ENCODE results near the gene HSPA12A. TPM values are rescaled to one million over a fixed set of nuclear protein-coding genes. Genes with fewer than 3 reads are reported as not detected.

Gene HSPA12A
- total RNA-seq, 1 donor from 2014 or later: 11.0 TPM

DNA sequence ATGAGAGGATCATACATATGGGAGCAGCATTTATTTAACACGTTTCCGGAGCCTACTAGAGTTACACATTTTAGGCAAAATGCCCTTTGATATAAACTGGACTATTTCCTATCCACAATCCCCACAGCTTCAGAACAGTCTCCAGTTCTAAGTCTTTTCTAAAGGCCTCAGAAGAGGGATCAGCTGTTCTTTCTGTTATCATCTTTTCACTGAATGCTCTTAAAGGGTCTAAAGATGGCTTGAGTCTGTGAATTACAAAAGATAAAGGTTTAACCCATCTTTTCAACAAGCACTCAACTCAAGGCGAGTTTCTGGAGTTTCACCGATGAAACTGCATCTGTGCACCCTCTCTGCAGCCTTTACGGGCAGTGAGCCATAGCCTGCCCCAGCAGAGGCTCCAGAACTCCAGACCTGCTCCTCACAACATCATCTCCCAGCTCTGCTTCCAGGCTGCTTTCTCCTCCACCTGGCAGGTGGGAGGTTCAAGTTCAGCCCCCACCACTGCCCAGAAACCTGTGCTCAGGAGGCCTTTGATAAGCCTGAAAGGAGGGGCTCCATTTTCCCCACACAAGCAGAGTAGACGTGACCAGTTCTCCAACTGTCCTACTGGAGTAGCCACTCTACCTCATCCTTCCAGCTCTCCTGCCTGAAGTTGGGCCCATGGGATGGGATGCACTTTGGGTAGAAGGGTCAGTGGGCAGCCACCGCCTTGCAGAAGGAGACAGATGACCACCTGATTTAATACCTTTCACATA lies 53.4 kb downstream of the HSPA12A start:
- H3K4me3 Mint-ChIP-seq: no peak overlapping the region
- DNase-seq (ENCODE audit: extremely low spot score, unreplicated experiment): no peak
- H3K36me3 Mint-ChIP-seq: peaks cover 4% of the 10 kb centered on the region
- no peaks in the 10 kb centered on the region for H3K9me3 Mint-ChIP-seq
- H3K27ac Mint-ChIP-seq: no peak overlapping the region
- H3K4me1 Mint-ChIP-seq (ENCODE audit: unreplicated experiment): peaks cover 9% of the 10 kb centered on the region
- TF ChIP-seq, protein P1, sequence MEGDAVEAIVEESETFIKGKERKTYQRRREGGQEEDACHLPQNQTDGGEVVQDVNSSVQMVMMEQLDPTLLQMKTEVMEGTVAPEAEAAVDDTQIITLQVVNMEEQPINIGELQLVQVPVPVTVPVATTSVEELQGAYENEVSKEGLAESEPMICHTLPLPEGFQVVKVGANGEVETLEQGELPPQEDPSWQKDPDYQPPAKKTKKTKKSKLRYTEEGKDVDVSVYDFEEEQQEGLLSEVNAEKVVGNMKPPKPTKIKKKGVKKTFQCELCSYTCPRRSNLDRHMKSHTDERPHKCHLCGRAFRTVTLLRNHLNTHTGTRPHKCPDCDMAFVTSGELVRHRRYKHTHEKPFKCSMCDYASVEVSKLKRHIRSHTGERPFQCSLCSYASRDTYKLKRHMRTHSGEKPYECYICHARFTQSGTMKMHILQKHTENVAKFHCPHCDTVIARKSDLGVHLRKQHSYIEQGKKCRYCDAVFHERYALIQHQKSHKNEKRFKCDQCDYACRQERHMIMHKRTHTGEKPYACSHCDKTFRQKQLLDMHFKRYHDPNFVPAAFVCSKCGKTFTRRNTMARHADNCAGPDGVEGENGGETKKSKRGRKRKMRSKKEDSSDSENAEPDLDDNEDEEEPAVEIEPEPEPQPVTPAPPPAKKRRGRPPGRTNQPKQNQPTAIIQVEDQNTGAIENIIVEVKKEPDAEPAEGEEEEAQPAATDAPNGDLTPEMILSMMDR (conservative IDR thresholded peaks at IDR 0.05): no peak
- H3K27me3 Mint-ChIP-seq: peaks cover 3% of the 10 kb centered on the region

DNA sequence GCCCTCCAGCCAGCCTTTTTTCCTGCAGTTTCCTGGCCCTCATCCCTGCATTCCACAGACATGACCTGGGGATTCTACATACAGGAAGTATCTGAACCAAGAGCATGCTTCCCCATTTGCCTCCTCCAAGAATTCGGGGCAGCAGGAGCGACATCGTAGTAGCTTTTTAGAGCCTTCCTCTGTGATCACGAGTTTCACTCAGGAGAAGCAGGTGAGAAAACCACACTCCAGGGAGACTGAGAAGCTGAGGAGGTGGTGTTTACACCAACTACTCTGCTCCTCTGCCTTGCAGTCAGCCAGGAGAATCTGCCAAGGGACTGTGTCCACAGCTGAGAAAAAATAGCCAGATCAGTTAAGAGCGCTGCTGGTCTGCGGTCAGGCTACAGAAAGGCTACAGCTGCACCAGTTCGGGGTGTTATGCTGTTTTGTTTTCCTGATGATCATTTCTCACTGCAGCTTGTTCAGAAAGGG lies 54.1 kb downstream of the HSPA12A start:
- Mint-ChIP-seq H3K27ac (no peak overlapping the region), H3K9me3 (no peaks in the 10 kb centered on the region), H3K4me3 (no peak overlapping the region), H3K27me3 (peaks cover 3% of the 10 kb centered on the region), H3K4me1 (ENCODE audit: unreplicated experiment) (peaks cover 9% of the 10 kb centered on the region), H3K36me3 (peaks cover 4% of the 10 kb centered on the region)
- TF ChIP-seq, protein P1 (conservative IDR thresholded peaks at IDR 0.05): no peak
- DNase-seq (ENCODE audit: extremely low spot score, unreplicated experiment): no peak

DNA sequence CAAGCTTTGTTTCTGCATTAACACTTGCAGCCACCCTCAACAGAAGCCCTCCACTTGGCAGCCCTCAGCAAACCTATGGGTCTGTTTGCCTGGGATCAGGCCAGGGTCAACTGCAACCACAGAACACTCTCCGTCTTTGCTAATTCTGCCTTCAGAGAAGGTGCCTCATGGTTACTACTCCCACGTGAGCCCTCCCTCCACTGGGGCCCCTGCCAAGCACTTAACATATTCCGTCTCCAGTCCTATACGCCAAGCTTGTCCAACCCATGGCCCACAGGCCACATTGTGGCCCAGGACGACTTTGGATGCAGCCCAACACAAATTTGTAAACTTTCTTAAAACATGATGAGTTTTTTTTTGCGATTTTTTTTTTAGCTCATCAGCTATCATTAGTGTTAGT lies 54.7 kb downstream of the HSPA12A start:
- DNase-seq (ENCODE audit: extremely low spot score, unreplicated experiment): no peak
- peaks cover 3% of the 10 kb centered on the region for H3K27me3 Mint-ChIP-seq
- H3K9me3 Mint-ChIP-seq: no peaks in the 10 kb centered on the region
- H3K4me1 Mint-ChIP-seq (ENCODE audit: unreplicated experiment): peaks cover 9% of the 10 kb centered on the region
- peaks cover 4% of the 10 kb centered on the region for H3K36me3 Mint-ChIP-seq
- H3K27ac Mint-ChIP-seq: no peak overlapping the region
- TF ChIP-seq, protein P1 (conservative IDR thresholded peaks at IDR 0.05): no peak
- no peak overlapping the region for H3K4me3 Mint-ChIP-seq

DNA sequence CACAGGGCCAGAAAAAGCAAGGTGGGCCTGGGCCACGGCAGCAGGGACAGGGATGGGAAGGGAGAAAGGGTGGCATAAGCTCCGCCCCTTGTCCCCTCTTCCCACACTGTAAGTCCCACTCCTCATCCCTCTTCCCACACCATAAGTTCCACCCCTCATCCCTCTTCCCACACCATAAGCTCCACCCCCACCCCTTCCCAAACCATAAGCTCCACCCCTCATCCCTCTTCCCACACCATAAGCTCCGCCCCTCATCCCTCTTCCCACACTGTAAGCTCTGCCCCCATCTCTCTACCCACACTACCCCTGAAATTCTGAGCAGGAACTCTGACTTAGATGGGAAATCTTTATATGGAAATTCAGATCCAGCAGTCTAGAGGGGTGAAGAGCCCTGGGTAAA lies 55.7 kb downstream of the HSPA12A start:
- peaks cover 4% of the 10 kb centered on the region for H3K36me3 Mint-ChIP-seq
- no peaks in the 10 kb centered on the region for H3K9me3 Mint-ChIP-seq
- H3K4me1 Mint-ChIP-seq (ENCODE audit: unreplicated experiment): peaks cover 9% of the 10 kb centered on the region
- H3K27me3 Mint-ChIP-seq: peaks cover 3% of the 10 kb centered on the region
- no peak for DNase-seq (ENCODE audit: extremely low spot score, unreplicated experiment)
- H3K4me3 Mint-ChIP-seq: no peak overlapping the region
- TF ChIP-seq, protein P1 (conservative IDR thresholded peaks at IDR 0.05): no peak
- no peak overlapping the region for H3K27ac Mint-ChIP-seq

DNA sequence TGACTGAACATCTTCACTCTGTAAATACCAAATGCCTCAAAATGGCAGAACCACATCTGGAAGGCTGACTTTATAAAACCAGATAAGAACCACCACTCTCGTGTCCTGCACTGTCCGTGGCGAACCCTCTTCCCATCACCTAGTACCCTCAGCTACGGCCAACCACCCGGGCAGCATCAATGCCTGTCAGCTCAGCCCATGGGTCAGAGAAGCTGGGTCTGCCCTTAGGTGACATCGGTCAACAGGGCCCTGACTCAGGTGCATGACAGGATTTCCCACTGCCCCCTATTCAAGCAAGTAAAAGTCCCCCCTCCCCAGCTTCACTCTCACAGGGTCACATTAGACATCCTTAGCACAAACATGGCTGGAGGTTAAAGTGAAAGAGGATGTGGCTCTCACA lies 56.6 kb downstream of the HSPA12A start:
- Mint-ChIP-seq H3K27me3 (peaks cover 3% of the 10 kb centered on the region), H3K4me3 (no peak overlapping the region), H3K9me3 (no peaks in the 10 kb centered on the region), H3K4me1 (ENCODE audit: unreplicated experiment) (peaks cover 5% of the 10 kb centered on the region), H3K27ac (no peak overlapping the region), H3K36me3 (peaks cover 4% of the 10 kb centered on the region)
- DNase-seq (ENCODE audit: extremely low spot score, unreplicated experiment): no peak
- TF ChIP-seq, protein P1 (conservative IDR thresholded peaks at IDR 0.05): no peak

Data from type B pancreatic cell (in vitro differentiated cells).